Renal cortical epithelial cell (primary cell): ENCODE data around the gene PLXDC1. TPM values are rescaled to one million over a fixed set of nuclear protein-coding genes. Genes with fewer than 3 reads are reported as not detected.
"Not testable (repeated sequence)": the region's sequence is repeated elsewhere in the genome, so short reads cannot be mapped to it uniquely, and the experiment has no call there.

ENCODE experiments used
- DNase-seq: peaks from one replicate; pipeline ENCODE4 v3.0.0-alpha.2; 2011; ENCODE audit warnings: low read depth
- total RNA-seq: library from RNA; depleted of rRNA; stranded (reverse); fragments of >200 nt; gene quantifications from 2 replicates; pipeline ENCODE4 v1.2.3, GENCODE V29; 2014

The PLXDC1 gene
- total RNA-seq, 1 donor from 2014 or later, result not detected

- DNase-seq, result no peak
Measured at GRCh38 chr17:39181303-39181702, 29.9 kb upstream of the PLXDC1 start.

DNA sequence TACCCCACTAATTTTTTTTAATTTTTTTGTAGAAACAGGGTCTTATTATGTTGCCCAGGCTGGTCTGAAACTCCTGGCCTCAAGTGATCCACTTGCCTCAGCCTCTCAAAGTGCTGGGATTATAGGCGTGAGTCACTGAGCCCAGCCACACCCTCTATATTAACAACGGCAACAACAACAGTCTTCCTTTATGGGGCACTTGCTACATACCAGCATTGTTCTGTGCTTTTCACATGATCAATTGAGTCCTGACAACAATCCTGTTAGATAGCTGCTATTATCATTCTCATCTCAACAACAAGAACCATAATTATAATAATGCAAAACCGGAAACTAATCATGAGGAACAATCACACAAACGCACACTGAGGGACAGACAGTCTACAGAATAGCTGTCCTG, 27.1 kb upstream of the PLXDC1 start:
- peak; percentile 50 for DNase-seq

GRCh38 chr17:39177256-39177655, 25.8 kb upstream of the PLXDC1 start:
- DNase-seq, result no peak

- peak; percentile 68 for DNase-seq
Measured at GRCh38 chr17:39175695-39176093, 24.3 kb upstream of the PLXDC1 start.

GRCh38 chr17:39174920-39175694, 23.7 kb upstream of the PLXDC1 start:
- peak; percentile 19 for DNase-seq

DNA sequence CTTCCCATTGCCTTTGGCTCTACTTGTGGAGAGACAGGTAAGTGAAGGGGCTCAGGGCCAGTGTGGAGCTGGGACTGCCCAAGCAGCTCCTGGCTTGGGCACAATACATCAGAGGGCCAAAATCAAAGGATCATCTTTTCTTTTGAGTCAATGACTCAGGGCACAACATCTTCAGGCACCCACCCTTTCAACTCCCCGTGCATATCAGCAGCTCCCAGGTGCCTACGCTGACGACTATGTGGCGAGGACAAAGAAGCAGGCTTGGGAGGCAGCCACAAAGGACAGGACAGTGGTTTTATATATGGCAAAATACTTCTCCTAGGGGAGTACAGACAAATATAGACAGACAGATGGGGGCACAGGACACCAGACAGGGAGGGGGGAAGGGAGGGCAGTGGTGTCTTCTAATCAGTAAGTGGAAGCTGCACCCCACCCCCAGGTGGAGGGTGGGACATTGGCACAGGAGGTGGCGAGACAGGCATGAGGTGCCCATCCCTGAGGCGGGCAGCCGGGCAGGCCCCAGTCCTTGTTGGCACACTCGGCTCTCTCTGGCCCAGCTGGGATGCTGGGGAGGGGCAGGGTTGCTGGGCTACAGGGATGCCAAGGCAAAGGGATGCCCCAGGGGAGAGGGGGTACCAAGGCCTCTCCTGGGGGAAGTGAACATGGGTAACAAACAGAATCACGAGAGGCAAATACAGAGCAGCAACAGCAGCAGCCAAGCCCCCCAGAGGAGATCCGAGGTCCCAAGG, 22.3 kb upstream of the PLXDC1 start:
- DNase-seq, result no peak

DNA sequence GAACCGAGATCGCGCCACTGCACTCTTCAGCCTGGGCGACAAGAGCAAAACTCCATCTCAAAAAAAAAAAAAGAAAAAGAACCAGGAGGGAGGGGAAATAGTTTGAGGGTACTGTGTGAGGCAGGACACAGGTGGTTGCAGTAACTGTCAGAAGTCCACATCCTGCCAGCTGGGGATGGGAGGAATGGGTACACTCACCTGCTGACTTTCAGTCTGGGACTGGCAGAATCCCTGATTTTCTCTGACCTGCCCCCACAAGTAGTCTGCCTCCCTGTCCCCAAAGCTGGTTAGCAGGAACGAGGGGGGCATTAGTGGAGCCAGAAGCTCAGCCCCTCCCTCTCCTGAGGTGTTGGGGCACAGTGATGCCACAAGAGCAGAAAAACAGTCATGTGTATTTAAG, 21.6 kb upstream of the PLXDC1 start:
- no peak for DNase-seq

- no peak for DNase-seq
Measured at GRCh38 chr17:39171933-39172332, 20.5 kb upstream of the PLXDC1 start.

- no peak for DNase-seq
Measured at GRCh38 chr17:39170558-39170957, 19.1 kb upstream of the PLXDC1 start.

GRCh38 chr17:39170109-39170508, 18.7 kb upstream of the PLXDC1 start:
- DNase-seq, result no peak

DNA sequence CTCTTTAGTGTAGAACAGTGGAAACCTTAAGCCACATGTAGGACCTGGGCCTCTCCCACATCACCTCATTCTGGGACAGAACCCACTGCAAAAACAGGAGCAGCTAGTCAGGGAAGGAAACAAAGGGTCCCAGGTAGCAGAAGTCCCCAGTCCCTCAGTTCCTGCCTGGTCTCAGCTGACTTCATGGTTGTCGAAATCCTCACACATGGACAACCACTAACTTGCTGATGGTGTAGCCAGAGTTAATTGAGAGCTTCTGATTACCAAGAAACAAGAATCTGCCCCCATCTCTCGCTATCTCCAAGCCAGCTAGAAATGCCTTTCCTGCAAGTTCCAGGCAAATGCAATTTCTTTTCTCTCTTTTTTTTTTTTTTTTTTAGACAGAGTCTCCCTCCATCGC, 18.1 kb upstream of the PLXDC1 start:
- DNase-seq, result no peak

- no peak for DNase-seq
Measured at GRCh38 chr17:39169101-39169500, 17.7 kb upstream of the PLXDC1 start.

DNA sequence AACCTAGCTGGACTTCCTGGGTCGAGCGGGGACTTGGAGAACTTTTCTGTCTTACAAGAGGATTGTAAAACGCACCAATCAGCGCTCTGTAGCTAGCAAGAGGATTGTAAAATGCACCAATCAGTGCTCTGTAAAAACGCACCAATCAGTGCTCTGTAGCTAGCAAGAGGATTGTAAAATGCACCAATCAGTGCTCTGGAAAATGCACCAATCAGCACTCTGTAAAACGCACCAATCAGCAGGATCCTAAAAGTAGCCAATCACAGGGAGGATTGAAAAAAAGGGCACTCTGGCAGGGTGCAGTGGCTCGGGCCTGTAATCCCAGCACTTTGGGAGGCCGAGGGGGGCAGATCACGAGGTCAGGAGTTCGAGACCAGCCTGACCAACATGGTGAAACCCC, 17.1 kb upstream of the PLXDC1 start:
- DNase-seq, result not testable (repeated sequence)

DNA sequence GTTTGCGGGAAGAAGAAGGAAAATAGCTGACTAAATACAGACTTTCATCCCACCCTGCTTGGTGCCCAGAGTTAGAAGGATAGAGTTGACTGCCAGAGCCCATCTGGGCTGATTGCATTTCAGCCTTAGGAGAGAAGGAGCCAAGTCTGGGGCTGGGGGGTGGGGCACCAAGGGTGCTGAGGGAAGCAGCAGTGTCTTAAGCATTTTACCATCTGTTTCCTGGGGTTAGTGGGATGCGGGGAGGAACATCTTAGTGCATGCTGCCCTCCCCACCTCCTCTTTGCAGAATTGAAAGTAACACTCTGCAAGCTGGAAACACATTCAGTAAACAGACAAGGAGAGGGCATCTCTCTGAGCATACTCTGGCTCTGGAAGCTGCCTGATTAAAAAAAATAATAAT, 16.0 kb upstream of the PLXDC1 start:
- DNase-seq, result no peak

DNA sequence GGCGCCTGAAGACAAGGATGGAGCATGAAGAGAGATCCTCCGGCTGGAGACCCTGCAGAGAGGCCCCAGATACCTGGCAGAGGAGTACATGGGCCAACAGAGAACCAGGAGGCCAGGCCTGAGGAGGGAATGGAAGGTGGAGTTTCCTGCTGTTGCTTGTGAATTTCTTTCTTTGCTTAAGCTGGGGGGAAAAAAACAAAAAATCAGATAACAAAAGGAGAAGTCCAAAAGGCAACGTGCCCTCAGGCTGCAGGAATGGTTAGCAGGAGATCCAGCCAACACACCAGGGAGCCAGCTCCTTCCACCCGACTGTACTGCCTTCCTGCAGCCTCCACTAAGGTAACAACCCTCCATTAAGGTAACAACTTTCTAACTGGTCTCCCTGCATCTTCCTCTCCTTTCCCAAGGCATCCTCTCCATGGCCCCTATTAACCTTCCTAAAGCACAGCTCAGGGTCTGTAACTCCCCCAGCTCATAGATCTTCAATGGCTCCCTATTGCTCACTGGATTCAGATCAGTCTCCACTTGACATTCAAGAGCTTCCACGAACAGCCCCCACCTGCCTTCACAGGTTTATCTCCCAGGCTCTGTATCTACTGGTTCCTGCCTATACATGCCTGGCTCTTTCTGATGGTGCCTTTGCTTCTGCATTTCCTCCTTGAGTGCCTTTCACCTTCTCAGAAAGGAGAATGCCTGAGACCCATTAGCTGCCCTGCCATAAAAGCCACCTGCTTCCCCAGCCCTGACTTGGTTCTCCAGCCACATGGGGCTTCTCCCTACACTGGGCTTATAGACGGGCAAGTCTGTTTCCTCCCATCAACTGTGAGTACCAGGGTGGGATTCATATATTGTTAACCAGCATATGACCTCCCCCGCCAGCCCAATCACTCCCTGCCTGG, 15.2 kb upstream of the PLXDC1 start:
- no peak for DNase-seq

DNA sequence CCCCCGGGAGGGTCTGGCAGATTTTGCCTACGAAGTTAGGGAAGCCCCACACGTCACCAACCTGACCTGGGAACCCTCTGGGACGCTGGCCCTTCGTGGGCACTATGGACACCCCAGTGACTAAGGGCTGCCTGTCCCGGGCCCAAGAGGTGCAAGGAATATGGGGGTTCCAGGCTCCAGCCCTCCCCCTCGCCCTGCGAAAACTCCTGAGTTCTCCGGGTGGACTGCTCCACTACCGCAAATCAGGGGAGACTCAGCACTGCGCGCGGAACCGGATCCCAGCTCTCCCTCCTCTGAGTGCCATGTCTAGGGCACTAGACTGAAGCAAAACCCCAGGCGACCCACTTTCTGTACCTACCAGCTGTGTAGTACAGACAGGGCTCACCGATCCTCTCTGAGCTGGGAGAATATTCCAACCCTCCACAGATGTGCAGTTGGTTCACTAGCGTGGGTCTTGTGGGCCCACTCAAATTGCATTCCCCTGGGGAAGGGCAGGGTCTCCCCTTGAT, 14.5 kb upstream of the PLXDC1 start, which contains the start of gene ARL5C:
Gene ARL5C (minus strand): TSS at position 321 of the 509 bp plus-strand sequence. CDS start 401 bp downstream, outside the sequence.
- DNase-seq, result no peak

GRCh38 chr17:39165178-39165840, 13.9 kb upstream of the PLXDC1 start:
- DNase-seq, result no peak

DNA sequence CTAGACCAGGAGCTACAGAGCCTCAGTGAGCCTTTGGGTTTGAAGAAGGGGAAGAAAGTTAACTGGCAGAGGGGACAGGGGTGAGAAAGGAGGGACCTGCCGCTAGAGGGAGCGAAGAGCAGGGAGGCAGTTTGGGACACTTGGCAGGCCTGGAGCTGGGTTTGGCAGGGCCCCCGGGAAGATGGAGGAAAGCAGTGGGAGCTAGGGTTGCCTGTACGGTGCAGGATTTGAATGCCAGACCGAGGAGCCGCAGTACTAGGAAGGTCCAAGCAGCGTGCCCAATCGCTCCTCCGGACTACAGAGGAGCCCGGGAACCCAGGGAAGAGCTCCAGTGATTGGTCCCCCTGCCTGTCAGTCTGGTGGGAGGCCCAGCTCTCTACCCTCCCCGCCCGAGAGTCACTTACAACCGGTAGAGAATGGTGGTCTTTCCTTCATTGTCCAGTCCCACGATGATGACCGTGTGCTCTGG, 13.3 kb upstream of the PLXDC1 start:
- peak; percentile 48 for DNase-seq

DNA sequence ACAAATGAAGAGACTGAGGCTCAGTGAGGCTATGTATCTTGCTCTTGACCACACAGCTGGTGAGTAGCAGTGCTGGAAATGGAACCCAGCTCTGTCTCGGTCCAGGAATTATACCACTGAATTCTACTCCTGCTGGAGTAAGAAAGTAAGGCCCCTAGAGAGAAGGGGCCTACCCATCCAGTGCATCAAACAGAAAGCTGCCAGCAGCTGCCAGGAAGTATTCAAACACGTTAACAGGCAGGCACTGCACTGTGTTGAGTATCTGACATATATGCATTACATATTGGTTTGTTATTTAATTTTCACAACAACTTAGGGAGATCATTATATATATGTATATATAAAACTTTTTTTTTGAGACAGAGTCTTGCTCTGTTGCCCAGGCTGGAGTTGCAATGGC, 10.5 kb upstream of the PLXDC1 start:
- DNase-seq, result no peak

DNA sequence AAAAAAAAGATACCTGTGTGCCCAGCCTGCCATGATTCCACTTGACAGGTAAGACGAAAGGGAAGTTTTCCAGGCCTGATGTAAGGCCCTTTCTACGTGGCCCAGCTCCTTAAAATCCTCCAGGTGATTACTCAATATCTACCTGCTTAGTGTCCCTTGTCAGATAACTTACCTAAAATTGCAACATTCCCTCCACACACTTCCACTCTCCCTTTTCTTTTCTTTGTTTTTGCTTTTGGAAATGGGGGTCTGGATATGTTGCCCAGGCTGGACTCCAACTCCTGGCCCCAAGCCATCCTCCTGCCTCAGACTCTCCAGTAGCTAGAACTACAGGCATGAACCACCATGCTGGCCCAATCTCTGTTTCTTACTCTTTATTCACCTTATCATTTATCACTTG, 7.2 kb upstream of the PLXDC1 start:
- no peak for DNase-seq

DNA sequence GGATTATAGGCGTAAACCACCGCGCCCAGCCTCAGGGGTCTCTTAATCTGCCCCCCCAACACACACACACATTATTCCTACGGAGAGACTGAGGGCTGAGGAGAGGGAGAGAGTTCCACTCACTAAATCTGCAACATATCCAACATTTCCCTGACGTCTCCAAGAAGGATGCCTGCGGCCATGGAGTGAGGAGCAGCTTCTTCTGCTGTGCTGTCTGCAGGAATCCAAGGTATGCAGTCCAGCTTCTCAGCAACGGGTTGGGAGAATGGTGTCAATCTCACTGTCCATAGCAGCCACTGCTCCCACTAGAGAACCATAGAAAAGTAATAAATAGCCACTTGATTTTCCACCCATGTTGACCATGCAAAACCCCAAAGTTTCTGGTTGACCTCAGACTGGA, 5.1 kb upstream of the PLXDC1 start:
- DNase-seq, result no peak
